ENCODE measurements around the gene PAQR9.

GRCh38 chr3:142913432-142913831 is 50.0 kb downstream of the PAQR9 start:
- TF ChIP-seq CTCF (IDR thresholded peaks at IDR 0.05; ENCODE audit: low read length) (no peak), EZH2 (IDR thresholded peaks at IDR 0.05; ENCODE audit: borderline replicate concordance, low read length) (no peak)
